ENCODE data around the gene CD177.

DNA sequence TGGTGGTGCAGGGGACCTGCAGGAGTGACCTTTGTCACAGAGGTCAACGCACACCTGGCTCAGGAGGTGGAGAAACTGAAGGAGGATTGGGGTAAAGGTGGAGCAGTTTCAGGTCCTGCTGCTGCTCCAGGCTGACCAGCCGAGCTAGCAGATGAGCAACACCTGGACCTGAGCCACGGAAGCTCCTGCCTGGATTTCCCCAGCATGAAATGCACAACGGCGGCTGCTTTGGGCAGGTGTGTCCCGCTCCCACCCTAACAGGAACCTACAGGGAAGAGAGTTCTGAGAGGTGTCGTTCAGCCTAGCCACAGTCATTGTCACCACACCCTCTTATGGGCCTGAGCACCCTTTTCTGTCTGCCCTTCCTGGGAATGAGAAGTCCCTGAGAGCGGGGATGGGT, 15.7 kb upstream of the CD177 start:
- TF ChIP-seq, protein P1, sequence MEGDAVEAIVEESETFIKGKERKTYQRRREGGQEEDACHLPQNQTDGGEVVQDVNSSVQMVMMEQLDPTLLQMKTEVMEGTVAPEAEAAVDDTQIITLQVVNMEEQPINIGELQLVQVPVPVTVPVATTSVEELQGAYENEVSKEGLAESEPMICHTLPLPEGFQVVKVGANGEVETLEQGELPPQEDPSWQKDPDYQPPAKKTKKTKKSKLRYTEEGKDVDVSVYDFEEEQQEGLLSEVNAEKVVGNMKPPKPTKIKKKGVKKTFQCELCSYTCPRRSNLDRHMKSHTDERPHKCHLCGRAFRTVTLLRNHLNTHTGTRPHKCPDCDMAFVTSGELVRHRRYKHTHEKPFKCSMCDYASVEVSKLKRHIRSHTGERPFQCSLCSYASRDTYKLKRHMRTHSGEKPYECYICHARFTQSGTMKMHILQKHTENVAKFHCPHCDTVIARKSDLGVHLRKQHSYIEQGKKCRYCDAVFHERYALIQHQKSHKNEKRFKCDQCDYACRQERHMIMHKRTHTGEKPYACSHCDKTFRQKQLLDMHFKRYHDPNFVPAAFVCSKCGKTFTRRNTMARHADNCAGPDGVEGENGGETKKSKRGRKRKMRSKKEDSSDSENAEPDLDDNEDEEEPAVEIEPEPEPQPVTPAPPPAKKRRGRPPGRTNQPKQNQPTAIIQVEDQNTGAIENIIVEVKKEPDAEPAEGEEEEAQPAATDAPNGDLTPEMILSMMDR (IDR thresholded peaks at IDR 0.05 in 8 of 11, conservative IDR thresholded peaks at IDR 0.05 in 3 of 11): no peak
- no peak for TF ChIP-seq POLR2A (IDR thresholded peaks at IDR 0.05)
